ENCODE measurements around the gene DAPP1. TPM values are rescaled to one million over a fixed set of nuclear protein-coding genes. Genes with fewer than 3 reads are reported as not detected.

The DAPP1 gene
- total RNA-seq, 1 experiment from 2014 or later, result 7.9 TPM

DNA sequence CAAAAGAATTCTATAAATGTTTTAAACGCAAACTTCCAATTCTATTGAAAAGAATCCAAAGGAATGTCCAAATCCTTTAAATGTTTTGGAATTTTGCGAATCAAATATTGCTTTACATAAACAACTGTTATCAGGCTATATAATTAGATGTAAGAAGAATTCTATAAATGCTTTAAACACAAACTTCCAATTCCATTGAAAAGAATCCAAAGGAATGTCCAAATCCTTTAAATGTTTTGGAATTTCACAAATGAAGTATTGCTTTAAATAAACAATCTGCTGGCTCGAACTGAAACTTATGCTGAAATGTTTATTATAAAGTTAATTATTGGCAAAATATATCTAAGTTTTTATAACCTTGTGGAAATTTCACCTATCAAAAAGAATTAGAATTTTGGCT lies 16.1 kb downstream of the DAPP1 start:
- no peaks in the 10 kb centered on the region for H3K9me3 ChIP-seq (ENCODE audit: insufficient read depth, low read depth)
- no TSS peak for BruUV-seq (replicated peaks)
- no peaks in the 10 kb centered on the region for H3K36me3 ChIP-seq (ENCODE audit: low read depth)
- TF ChIP-seq CTCF (conservative IDR thresholded peaks at IDR 0.05) (no peak), EZH2 (IDR thresholded peaks at IDR 0.05; ENCODE audit: low read depth) (no peak)
- peaks cover 2% of the 10 kb centered on the region; the same call in 1 of the 2 replicates for H3K4me1 ChIP-seq (replicated peaks; ENCODE audit: insufficient read depth)
- ChIA-PET POLR2A (ENCODE audit: unreplicated experiment) (no interaction called here), CTCF (no interaction called here)
- H4K20me1 ChIP-seq (ENCODE audit: insufficient read depth), result no peaks in the 10 kb centered on the region
- no peak overlapping the region for H3K4me3 ChIP-seq
- H3K27me3 ChIP-seq (ENCODE audit: insufficient read depth, low read depth), result no peaks in the 10 kb centered on the region
- H3K79me2 ChIP-seq (ENCODE audit: low read depth), result peaks cover 12% of the 10 kb centered on the region; the same call in 1 of the 2 replicates
- intact Hi-C loops (cut with micrococcal nuclease; ENCODE audit: unreplicated experiment), result no loop called here
- H3F3A ChIP-seq (ENCODE audit: insufficient read depth, low read depth), result no peaks in the 10 kb centered on the region
- no peak overlapping the region for H3K27ac ChIP-seq
- H2AFZ ChIP-seq, result no peak overlapping the region
- no peak overlapping the region for H3K4me2 ChIP-seq
- no peak for DNase-seq
- H3K9me2 ChIP-seq (ENCODE audit: insufficient read depth), result no peaks in the 10 kb centered on the region

GRCh38 chr4:99833756-99834155 lies 17.1 kb downstream of the DAPP1 start:
- H3K4me1 ChIP-seq (replicated peaks; ENCODE audit: insufficient read depth), result no peaks in the 10 kb centered on the region
- H3K4me3 ChIP-seq, result no peak overlapping the region
- TF ChIP-seq CTCF (conservative IDR thresholded peaks at IDR 0.05), result no peak
- no peak for TF ChIP-seq EZH2 (IDR thresholded peaks at IDR 0.05; ENCODE audit: low read depth)
- H3K27ac ChIP-seq, result no peak overlapping the region
- no TSS peak for BruUV-seq (replicated peaks)
- H3K4me2 ChIP-seq, result no peak overlapping the region
- H3K36me3 ChIP-seq (ENCODE audit: low read depth), result no peaks in the 10 kb centered on the region
- peaks cover 12% of the 10 kb centered on the region; the same call in 1 of the 2 replicates for H3K79me2 ChIP-seq (ENCODE audit: low read depth)
- no peaks in the 10 kb centered on the region for H3K9me3 ChIP-seq (ENCODE audit: insufficient read depth, low read depth)
- CTCF ChIA-PET, result no interaction called here
- H2AFZ ChIP-seq, result no peak overlapping the region
- no peaks in the 10 kb centered on the region for H3F3A ChIP-seq (ENCODE audit: insufficient read depth, low read depth)
- DNase-seq, result no peak
- no peaks in the 10 kb centered on the region for H3K9me2 ChIP-seq (ENCODE audit: insufficient read depth)
- H3K27me3 ChIP-seq (ENCODE audit: insufficient read depth, low read depth), result no peaks in the 10 kb centered on the region
- intact Hi-C loops (cut with micrococcal nuclease; ENCODE audit: unreplicated experiment), result no loop called here
- POLR2A ChIA-PET (ENCODE audit: unreplicated experiment), result no interaction called here
- no peaks in the 10 kb centered on the region for H4K20me1 ChIP-seq (ENCODE audit: insufficient read depth)

GRCh38 chr4:99834569-99834968 lies 17.9 kb downstream of the DAPP1 start:
- no peak for DNase-seq
- intact Hi-C loops (cut with micrococcal nuclease; ENCODE audit: unreplicated experiment), result no loop called here
- Histone ChIP-seq H2AFZ (no peak overlapping the region), H4K20me1 (ENCODE audit: insufficient read depth) (no peaks in the 10 kb centered on the region), H3K27ac (no peak overlapping the region), H3K36me3 (ENCODE audit: low read depth) (no peaks in the 10 kb centered on the region), H3K9me2 (ENCODE audit: insufficient read depth) (no peaks in the 10 kb centered on the region), H3K4me2 (no peak overlapping the region), H3K27me3 (ENCODE audit: insufficient read depth, low read depth) (no peaks in the 10 kb centered on the region), H3K4me3 (no peak overlapping the region), H3K79me2 (ENCODE audit: low read depth) (peaks cover 12% of the 10 kb centered on the region; the same call in 1 of the 2 replicates), H3K4me1 (replicated peaks; ENCODE audit: insufficient read depth) (no peaks in the 10 kb centered on the region), H3F3A (ENCODE audit: insufficient read depth, low read depth) (no peaks in the 10 kb centered on the region), H3K9me3 (ENCODE audit: insufficient read depth, low read depth) (no peaks in the 10 kb centered on the region)
- BruUV-seq (replicated peaks), result no TSS peak
- TF ChIP-seq CTCF (conservative IDR thresholded peaks at IDR 0.05) (no peak), EZH2 (IDR thresholded peaks at IDR 0.05; ENCODE audit: low read depth) (no peak)
- ChIA-PET CTCF (no interaction called here), POLR2A (ENCODE audit: unreplicated experiment) (no interaction called here)

Measured in PC-9 (cell line).